NCI-H1436 (cell line): ENCODE results near the gene BCL2.

ENCODE experiments used
- DNase-seq: peaks from one replicate; lab custom pipeline; 2025; lab: John Stamatoyannopoulos, UW

BCL2 gene

DNA sequence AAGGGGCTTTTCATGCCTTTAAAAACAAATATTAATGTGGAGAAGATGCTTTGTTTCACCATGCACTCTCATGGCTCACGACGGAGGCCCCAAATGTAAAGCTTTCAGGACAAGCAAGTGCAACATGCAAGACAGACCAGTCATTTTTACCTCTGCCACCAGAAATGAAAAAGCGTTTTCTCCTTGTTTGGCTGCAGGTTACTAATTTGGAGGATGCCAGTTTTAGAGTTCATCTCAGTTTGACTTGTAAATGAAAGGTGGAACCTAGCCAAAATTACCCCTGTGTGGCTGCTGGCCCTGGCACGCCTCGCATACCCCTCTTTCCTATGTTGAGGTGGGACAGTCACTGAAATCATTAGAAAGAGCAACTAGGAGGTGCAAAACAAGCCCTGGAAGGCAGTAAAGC, 138.6 kb downstream of the BCL2 start:
- no peak for DNase-seq

DNA sequence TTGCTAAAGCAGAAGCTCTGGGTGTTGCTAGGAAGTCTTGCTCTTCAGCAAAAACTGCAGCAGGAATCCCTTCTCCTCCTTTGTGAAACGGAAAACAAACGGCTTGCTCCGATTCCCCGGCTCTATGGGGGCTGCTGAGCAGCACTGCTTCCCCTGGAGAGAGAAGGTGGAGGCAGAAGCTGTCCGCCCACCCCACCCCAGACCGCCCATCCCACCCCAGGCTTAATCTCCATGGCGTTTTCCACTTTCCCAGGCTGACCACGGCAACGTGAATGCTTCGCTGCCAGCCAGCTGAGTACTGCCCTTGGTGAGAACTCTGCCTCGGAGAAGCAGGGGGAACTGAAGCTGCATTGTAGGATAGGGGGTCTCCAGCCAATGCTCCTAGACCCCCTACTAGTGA, 139.2 kb downstream of the BCL2 start:
- DNase-seq: no peak

GRCh38 chr18:63179422-63179821, 140.1 kb downstream of the BCL2 start:
- DNase-seq: no peak

GRCh38 chr18:63178971-63179370, 140.6 kb downstream of the BCL2 start:
- DNase-seq: no peak

GRCh38 chr18:63177919-63178821, 141.4 kb downstream of the BCL2 start:
- peak; percentile 62 for DNase-seq

- DNase-seq: no peak
Observed at GRCh38 chr18:63177259-63177658, 142.3 kb downstream of the BCL2 start.

GRCh38 chr18:63175264-63175663, 144.3 kb downstream of the BCL2 start:
- DNase-seq: no peak

DNA sequence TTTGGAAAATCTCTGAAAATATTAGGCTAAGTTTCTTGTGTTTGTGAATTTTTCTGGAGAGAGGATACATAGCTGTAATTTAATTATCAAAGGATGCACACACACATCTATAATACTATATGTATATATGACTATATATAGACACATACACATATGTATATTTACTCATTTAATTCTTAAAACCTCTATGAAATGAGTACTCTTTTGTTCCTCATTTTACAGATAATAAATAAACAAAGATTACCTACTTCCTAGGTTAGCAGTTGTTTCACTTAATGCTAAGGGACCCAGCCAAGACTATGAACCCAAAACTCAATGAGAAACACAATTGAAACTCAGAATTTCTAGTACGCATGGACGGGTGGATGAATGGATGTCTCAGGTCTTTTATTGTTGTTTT, 145.6 kb downstream of the BCL2 start:
- no peak for DNase-seq

- no peak for DNase-seq
Observed at GRCh38 chr18:63169853-63170252, 149.7 kb downstream of the BCL2 start.

DNA sequence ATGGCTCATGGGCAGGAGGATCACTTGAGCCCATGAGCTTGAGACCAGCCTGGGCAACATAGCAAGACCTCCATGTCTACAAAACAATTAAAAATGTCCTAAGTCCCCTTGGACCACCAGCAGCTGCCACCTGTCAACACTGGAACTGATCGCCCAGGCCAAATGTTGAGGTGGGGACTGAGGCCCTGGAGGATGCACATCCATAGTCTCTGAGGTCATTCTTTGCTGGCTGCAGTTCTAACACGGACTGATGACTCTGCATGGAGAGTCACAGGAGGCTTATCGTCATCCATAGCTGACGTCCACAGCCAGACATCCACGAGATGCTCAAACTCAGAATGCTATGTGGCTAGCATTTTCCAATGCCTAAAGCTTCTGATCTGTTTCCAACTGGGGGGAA, 151.3 kb downstream of the BCL2 start:
- DNase-seq: no peak

GRCh38 chr18:63166142-63166541, 153.4 kb downstream of the BCL2 start:
- DNase-seq: no peak

DNA sequence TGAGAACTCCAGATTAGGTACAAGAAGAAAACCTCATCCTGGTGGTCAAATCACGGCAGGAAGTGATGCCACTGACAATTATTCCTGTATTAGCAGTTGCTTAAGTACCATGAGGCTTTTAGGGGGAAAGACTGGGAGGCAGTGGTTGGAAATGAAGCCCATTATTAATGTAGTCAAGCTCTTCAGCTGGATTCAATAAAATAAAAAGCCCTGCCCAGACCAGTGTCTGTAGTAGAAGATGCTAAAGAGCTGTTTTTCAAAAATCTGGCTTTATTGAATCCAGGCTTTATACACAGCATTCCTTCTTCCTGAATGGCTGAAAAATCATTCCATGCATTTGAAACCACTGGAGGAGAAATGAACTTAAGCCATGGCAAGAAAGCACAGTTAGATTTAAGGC, 155.2 kb downstream of the BCL2 start:
- DNase-seq: no peak

GRCh38 chr18:63162271-63163014, 157.1 kb downstream of the BCL2 start:
- no peak for DNase-seq

DNA sequence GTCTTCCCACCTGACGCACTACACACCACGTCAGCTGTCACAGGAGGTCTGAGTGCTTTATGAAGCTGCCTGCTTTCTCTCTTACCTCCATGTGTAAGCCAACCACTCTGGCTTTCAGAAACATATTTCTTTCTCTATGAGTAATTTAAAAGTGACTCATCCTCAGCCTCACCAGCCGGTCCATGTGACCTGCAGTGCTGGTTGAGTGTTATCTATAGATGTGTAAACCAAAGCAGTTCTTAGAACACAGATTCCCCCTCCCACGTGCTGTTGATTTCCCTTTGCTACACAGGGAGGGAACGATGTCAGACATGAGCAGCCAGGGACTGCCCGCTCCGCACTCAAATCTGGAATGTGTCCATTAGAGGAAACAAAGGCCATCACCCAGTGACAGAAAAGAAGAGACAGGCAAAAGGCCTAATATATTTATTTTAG, 157.8 kb downstream of the BCL2 start:
- no peak for DNase-seq

GRCh38 chr18:63161032-63161760, 158.4 kb downstream of the BCL2 start:
- no peak for DNase-seq

GRCh38 chr18:63160172-63160995, 159.2 kb downstream of the BCL2 start:
- DNase-seq: no peak

- DNase-seq: no peak
Observed at GRCh38 chr18:63159590-63159989, 160.0 kb downstream of the BCL2 start.

GRCh38 chr18:63158676-63159291, 160.8 kb downstream of the BCL2 start:
- no peak for DNase-seq

DNA sequence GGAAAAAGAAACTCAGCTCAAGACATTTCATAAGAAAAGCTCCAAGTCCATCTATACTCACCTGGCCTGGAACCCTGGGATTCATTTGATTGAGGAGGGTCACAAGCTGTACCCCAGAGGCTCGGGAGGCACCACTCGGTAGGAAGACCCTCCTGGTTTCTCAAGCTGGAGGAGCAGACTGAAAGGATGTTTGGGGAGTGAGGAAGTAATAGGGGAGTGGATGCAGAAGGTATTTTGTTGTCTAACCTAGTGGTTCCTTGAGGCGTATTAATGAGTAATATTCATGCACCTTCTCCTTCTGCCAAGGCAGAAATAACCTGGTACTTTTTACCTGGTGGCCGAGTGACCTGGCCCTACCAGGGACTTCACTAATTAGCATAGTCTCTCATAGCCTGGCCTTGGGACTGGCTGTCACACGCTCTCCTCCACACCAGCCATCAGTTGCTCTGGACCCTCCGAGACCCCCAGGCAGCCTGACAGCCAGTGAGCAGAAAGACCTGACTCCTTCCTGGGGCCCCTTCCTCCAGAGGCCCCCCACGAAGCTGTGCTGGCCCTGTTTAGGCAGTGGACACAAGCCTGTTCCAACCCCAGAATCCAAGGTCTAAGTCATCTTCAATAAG, 161.4 kb downstream of the BCL2 start:
- no peak for DNase-seq

GRCh38 chr18:63157293-63158011, 162.1 kb downstream of the BCL2 start:
- DNase-seq: no peak
